Keratinocyte (primary cell): ENCODE results near the gene RFPL3.

Experiments
- EZH2 ChIP-seq: IDR thresholded peaks from one replicate; pipeline ENCODE4 v1.6.1; 2012; ENCODE audit warnings: inconsistent platforms, mild to moderate bottlenecking, low read length, moderate library complexity
- TF ChIP-seq, protein P1 (sequence below), 3 experiments: IDR thresholded peaks in 1 of 3; conservative IDR thresholded peaks in 1 of 3; optimal IDR thresholded peaks in 1 of 3; 2 replicates in 2 of 3; 3 replicates in 1 of 3; pipeline versions ENCODE3 to v1.5.1; 2011; ENCODE audit warnings: low read length in 3 of 3, mild to moderate bottlenecking in 3 of 3, moderate library complexity in 2 of 3, control low read depth in 1 of 3, inconsistent platforms in 1 of 3; ENCODE audit not compliant: insufficient read depth in 2 of 3; ENCODE audit errors: extremely low read depth in 1 of 3

DNA sequence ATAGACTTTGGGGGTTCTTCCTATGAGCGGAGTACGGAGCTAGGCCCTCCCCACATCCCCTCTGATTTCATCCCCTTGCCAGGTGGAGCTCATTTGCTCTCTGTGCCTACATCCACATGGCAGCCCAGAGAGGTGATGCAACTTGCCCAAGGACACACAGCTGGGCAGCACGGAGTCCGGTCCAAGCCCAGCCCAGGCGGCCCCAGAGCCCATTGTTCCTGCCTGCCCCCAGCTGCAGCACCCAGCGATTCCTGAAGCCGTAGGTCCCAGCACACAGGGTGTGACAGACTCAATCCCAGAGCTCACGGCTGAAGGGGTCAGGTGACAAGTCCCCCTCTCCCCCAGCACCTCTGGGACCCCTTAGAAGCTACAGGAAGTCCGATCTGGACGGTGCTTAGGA is 22.2 kb upstream of the RFPL3 start:
- TF ChIP-seq, protein P1, sequence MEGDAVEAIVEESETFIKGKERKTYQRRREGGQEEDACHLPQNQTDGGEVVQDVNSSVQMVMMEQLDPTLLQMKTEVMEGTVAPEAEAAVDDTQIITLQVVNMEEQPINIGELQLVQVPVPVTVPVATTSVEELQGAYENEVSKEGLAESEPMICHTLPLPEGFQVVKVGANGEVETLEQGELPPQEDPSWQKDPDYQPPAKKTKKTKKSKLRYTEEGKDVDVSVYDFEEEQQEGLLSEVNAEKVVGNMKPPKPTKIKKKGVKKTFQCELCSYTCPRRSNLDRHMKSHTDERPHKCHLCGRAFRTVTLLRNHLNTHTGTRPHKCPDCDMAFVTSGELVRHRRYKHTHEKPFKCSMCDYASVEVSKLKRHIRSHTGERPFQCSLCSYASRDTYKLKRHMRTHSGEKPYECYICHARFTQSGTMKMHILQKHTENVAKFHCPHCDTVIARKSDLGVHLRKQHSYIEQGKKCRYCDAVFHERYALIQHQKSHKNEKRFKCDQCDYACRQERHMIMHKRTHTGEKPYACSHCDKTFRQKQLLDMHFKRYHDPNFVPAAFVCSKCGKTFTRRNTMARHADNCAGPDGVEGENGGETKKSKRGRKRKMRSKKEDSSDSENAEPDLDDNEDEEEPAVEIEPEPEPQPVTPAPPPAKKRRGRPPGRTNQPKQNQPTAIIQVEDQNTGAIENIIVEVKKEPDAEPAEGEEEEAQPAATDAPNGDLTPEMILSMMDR (optimal IDR thresholded peaks at IDR 0.05 in 1 of 3, IDR thresholded peaks at IDR 0.05 in 1 of 3, conservative IDR thresholded peaks at IDR 0.05 in 1 of 3; ENCODE audit: extremely low read depth in 1 of 3, insufficient read depth in 2 of 3, low read length in 3 of 3), result no peak
- TF ChIP-seq EZH2, result no peak
